Gastroesophageal sphincter (tissue), 3 donors: ENCODE data around the gene LRRC28.

Experiments used
- CTCF ChIP-seq, 4 experiments: fragments of 200-600 bp in 2 of 4; fragments of 450-650 bp in 2 of 4; sonication (generic) in 1 of 4; IDR thresholded peaks; one replicate each; pipeline ENCODE4 v1.5.1; 2017 to 2019; ENCODE audit warnings: antibody characterized with exemption in 4 of 4, mild to moderate bottlenecking in 2 of 4, moderate library complexity in 2 of 4
- EP300 ChIP-seq: sonication (generic); formaldehyde crosslinking; IDR thresholded peaks from one replicate; pipeline ENCODE4 v1.6.1; 2017; ENCODE audit warnings: antibody characterized with exemption, mild to moderate bottlenecking
- POLR2A ChIP-seq, 2 donors: fragments of 450-650 bp; IDR thresholded peaks; one replicate each; pipeline ENCODE4 v1.6.1; 2017; ENCODE audit warnings: antibody characterized with exemption in 2 of 2, mild to moderate bottlenecking in 2 of 2, moderate library complexity in 1 of 2

GRCh38 chr15:99268431-99268830, 17.1 kb downstream of the LRRC28 start:
- TF ChIP-seq POLR2A (IDR thresholded peaks at IDR 0.05), result no peak
- no peak for TF ChIP-seq CTCF (IDR thresholded peaks at IDR 0.05)
- TF ChIP-seq EP300, result no peak
